Right lobe of liver (tissue), 6 donors: ENCODE data around the gene SLC7A4. TPM values are rescaled to one million over a fixed set of nuclear protein-coding genes. Genes with fewer than 3 reads are reported as not detected.

ENCODE experiments used
- ATAC-seq, 4 donors: fragments of 200-7000 bp; cut with Tn5 transposase; one replicate each; pipeline ENCODE4 v1.9.1; 2020; ENCODE audit warnings: mild to moderate bottlenecking in 4 of 4, moderate library complexity in 4 of 4
- DNase-seq, 3 donors: peaks; one replicate each; pipeline ENCODE4 v3.0.0-alpha.2; 2020
- H3K27ac ChIP-seq, 3 donors: fragments of 200-600 bp; one replicate each; pipeline ENCODE4 v1.8.0; 2022
- H3K27me3 ChIP-seq, 2 donors: fragments of 200-600 bp; one replicate each; pipeline ENCODE4 v1.8.0; 2022
- H3K36me3 ChIP-seq, 4 donors: fragments of 200-600 bp; sonication (generic) in 1 of 4; one replicate each; pipeline versions ENCODE4 v1.5.1 to v1.8.0; 2017 to 2022; ENCODE audit warnings: control low read depth in 1 of 4
- H3K4me1 ChIP-seq, 4 donors: fragments of 200-600 bp; sonication (generic) in 1 of 4; one replicate each; pipeline versions ENCODE4 v1.5.1 to v1.8.0; 2017 to 2022; ENCODE audit warnings: control low read depth in 1 of 4
- H3K4me3 ChIP-seq, 3 donors: fragments of 200-600 bp; one replicate each; pipeline ENCODE4 v1.8.0; 2022
- H3K9me3 ChIP-seq, 4 donors: fragments of 200-600 bp; sonication (generic) in 1 of 4; one replicate each; pipeline versions ENCODE4 v1.5.1 to v1.8.0; 2017 to 2022; ENCODE audit warnings: control low read depth in 1 of 4
- POLR2A ChIP-seq: fragments of 450-650 bp; IDR thresholded peaks from one replicate; pipeline ENCODE4 v1.6.1; 2017; ENCODE audit warnings: antibody characterized with exemption, mild to moderate bottlenecking
- WGBS: methylation state at CpG from one replicate; pipeline ENCODE4 v1.1.6; 2018; ENCODE audit warnings: low coverage, low lambda C conversion rate; ENCODE audit not compliant: insufficient coverage; ENCODE audit errors: missing lambda C conversion rate; 5-methylcytosine and 5-hydroxymethylcytosine counted together
- intact Hi-C, 2 donors: fragments of 100-400 bp; cut with DNase I; formaldehyde crosslinking; loops; one replicate each; pipeline versions ENCODE4 v1.11.2 to v1.14.1; 2022
- total RNA-seq, 6 experiments: library from RNA; depleted of rRNA in 2 of 6; stranded (reverse); fragments of >200 nt in 2 of 6; fragmentation: NEBNext Ultra II Directional in 3 of 6; extraction: Animal tissue kit (Norgen Biotek cat#: 25700) in 3 of 6; gene quantifications; one replicate each; pipeline versions ENCODE4 v1.1.0 to v1.2.4, GENCODE V29; 2016 to 2023
- TF ChIP-seq, protein P1 (sequence below), 4 donors: fragments of 200-600 bp in 3 of 4; fragments of 450-650 bp in 1 of 4; IDR thresholded peaks; one replicate each; pipeline versions ENCODE4 v1.5.1 to v1.8.0; 2016 to 2022; ENCODE audit warnings: antibody characterized with exemption in 4 of 4, mild to moderate bottlenecking in 2 of 4
- donor health status: DM: no; HTN: yes; CAD: no.
- donor health status: DM: no; HTN: no; CAD: no.
- donor health status: DM: no; HTN: no; CAD: no.
- donor health status: DM: no; HTN: yes; CAD: no.
- donor health status: DM: no; HTN: yes; CAD: no.

Gene SLC7A4
- total RNA-seq, 6 experiments from 2014 or later = 0.12 to 0.35 (median 0.18) TPM; not detected in 1

DNA sequence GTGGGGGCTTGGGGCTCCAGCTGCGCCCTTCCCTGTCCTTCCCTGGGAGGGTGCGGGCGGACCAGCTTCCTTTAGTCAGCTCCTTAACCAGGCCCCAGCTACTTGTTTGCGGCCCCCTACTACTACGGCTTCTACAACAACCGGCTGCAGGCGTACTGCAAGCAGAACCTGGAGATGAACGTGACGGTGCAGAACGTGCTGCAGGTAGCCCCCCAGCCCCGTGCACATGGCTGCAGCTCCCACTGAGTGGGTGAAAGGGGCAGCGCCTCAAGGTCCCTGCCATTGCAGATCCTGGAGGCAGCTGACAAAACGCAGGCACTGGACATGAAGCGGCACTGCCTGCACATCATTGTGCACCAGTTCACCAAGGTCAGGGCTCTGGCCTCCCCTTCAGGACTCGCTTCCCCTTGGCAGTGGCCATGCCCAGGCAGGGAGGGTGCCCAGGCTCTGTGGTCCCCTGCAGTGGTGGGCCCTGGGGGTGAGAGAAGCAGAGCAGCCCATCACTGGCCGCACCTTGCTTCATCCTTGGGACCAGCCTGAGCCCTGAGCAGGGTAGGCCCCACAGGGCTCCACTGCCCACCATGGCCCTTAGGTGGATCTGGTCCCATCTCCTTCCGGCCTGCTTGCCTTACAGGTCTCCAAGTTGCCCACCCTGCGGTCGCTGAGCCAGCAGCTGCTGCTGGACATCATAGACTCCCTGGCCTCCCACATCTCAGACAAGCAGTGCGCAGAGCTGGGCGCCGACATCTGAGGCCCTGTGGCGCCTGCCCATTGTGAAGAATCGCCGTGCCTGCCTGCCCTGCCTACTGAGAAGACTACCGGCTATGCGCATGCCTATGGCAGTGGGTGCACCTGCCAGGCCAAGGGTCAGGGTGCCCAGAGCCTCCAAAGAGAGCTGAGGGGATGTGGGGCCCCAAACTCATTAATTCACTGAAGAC, 35.5 kb downstream of the SLC7A4 start:
- 80% methylated on average over 4 of the region's 27 CpGs for WGBS
- DNase-seq (peak in 1 of 3 donors; percentile 42), ATAC-seq (no peak)
- Histone ChIP-seq H3K4me1 (peaks cover 0 to 14% (median 5%) of the 10 kb centered on the region in 4 donors), H3K27ac (no peak overlapping the region), H3K4me3 (no peak overlapping the region), H3K27me3 (no peaks in the 10 kb centered on the region), H3K9me3 (no peaks in the 10 kb centered on the region), H3K36me3 (peaks cover 0 to 34% (median 6%) of the 10 kb centered on the region in 4 donors)
- TF ChIP-seq, protein P1, sequence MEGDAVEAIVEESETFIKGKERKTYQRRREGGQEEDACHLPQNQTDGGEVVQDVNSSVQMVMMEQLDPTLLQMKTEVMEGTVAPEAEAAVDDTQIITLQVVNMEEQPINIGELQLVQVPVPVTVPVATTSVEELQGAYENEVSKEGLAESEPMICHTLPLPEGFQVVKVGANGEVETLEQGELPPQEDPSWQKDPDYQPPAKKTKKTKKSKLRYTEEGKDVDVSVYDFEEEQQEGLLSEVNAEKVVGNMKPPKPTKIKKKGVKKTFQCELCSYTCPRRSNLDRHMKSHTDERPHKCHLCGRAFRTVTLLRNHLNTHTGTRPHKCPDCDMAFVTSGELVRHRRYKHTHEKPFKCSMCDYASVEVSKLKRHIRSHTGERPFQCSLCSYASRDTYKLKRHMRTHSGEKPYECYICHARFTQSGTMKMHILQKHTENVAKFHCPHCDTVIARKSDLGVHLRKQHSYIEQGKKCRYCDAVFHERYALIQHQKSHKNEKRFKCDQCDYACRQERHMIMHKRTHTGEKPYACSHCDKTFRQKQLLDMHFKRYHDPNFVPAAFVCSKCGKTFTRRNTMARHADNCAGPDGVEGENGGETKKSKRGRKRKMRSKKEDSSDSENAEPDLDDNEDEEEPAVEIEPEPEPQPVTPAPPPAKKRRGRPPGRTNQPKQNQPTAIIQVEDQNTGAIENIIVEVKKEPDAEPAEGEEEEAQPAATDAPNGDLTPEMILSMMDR (IDR thresholded peaks at IDR 0.05) = no peak
- no peak for TF ChIP-seq POLR2A
- intact Hi-C loops = loop anchor here in 1 of 2 donors (10.0 kb wide), 1 partner anchor 52 kb away; no protein-coding TSS in a partner anchor

GRCh38 chr22:20996031-20996410, 36.3 kb downstream of the SLC7A4 start:
- Histone ChIP-seq H3K27ac (no peak overlapping the region), H3K36me3 (peaks cover 0 to 40% (median 8%) of the 10 kb centered on the region in 4 donors), H3K27me3 (no peaks in the 10 kb centered on the region), H3K4me1 (peaks cover 0 to 10% (median 5%) of the 10 kb centered on the region in 4 donors), H3K9me3 (no peaks in the 10 kb centered on the region), H3K4me3 (no peak overlapping the region)
- DNase-seq (peak in 1 of 3 donors; percentile 38), ATAC-seq (no peak)
- intact Hi-C loops = loop anchor here in 1 of 2 donors (10.0 kb wide), 1 partner anchor 51 kb away; no protein-coding TSS in a partner anchor
- no peak for TF ChIP-seq POLR2A
- TF ChIP-seq, protein P1 (IDR thresholded peaks at IDR 0.05) = no peak
- no CpG with 5 or more reads among the region's 10 CpGs for WGBS

DNA sequence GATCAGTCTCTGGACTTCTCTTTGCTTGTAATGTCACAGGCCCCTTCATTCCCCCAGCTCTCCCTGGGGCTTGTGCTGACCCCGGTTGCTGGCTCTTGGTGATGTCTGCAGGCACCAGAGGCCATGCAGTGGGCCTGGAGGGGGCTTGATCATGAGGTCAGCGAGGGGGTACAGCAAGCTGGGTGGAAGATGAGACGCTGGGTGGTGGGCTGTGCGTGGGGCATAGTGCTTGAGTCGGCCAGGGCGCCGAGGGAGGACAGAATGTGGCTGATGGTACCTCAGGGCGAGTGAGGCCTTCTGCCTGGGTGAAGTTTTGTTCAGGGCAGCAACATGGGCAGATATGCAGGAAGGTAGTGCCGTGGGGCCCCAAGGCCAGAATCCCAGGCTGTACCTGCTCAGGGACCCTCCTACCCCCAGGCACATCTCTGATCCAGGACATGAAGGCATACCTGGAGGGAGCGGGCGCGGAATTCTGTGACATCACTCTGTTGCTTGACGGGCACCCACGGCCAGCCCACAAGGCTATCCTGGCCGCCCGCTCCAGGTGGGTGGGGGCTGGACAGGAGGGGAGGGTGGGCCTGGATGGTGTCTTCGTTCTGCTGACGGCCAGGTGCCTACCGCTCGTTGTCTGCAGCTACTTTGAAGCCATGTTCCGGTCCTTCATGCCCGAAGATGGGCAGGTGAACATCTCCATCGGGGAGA, 36.9 kb downstream of the SLC7A4 start:
- Histone ChIP-seq H3K4me1 (peaks cover 0 to 5% (median 2%) of the 10 kb centered on the region in 4 donors), H3K4me3 (no peak overlapping the region), H3K27ac (no peak overlapping the region), H3K27me3 (no peaks in the 10 kb centered on the region), H3K9me3 (no peaks in the 10 kb centered on the region), H3K36me3 (peaks cover 0 to 40% (median 8%) of the 10 kb centered on the region in 4 donors)
- ATAC-seq (no peak), DNase-seq (peak in 1 of 3 donors; percentile 43)
- TF ChIP-seq, protein P1 (IDR thresholded peaks at IDR 0.05) = no peak
- TF ChIP-seq POLR2A = no peak
- no CpG with 5 or more reads among the region's 23 CpGs for WGBS
- intact Hi-C loops = loop anchor here in 1 of 2 donors (10.0 kb wide), 1 partner anchor 51 kb away; no protein-coding TSS in a partner anchor

- Histone ChIP-seq H3K36me3 (peaks cover 0 to 37% (median 8%) of the 10 kb centered on the region in 4 donors), H3K9me3 (no peaks in the 10 kb centered on the region), H3K4me1 (no peaks in the 10 kb centered on the region), H3K27ac (no peak overlapping the region), H3K4me3 (no peak overlapping the region), H3K27me3 (no peaks in the 10 kb centered on the region)
- intact Hi-C loops = loop anchor here in 1 of 2 donors (10.0 kb wide), 1 partner anchor 50 kb away; no protein-coding TSS in a partner anchor
- WGBS = no CpG with 5 or more reads among the region's 10 CpGs
- DNase-seq (no peak), ATAC-seq (no peak)
- no peak for TF ChIP-seq POLR2A
- TF ChIP-seq, protein P1 (IDR thresholded peaks at IDR 0.05) = no peak
These were observed 37.5 kb downstream of the SLC7A4 start for GRCh38 chr22:20994902-20995241.
